GM19099 (cell line): ENCODE measurements around the gene GTF3C2.

ENCODE experiments used
- POLR2A ChIP-seq: IDR thresholded peaks from 3 replicates; pipeline ENCODE4 v1.6.1; 2011; ENCODE audit warnings: low read depth; ENCODE audit not compliant: insufficient read length; ENCODE audit errors: extremely low read depth

The GTF3C2 gene

GRCh38 chr2:27376866-27377617, 20.5 kb upstream of the GTF3C2 start:
- no peak for TF ChIP-seq POLR2A

GRCh38 chr2:27376151-27376865, 19.7 kb upstream of the GTF3C2 start:
- TF ChIP-seq POLR2A: no peak

- no peak for TF ChIP-seq POLR2A
Measured at GRCh38 chr2:27375513-27376099, 19.0 kb upstream of the GTF3C2 start.

- TF ChIP-seq POLR2A: no peak
Measured at GRCh38 chr2:27373567-27373966, 17.0 kb upstream of the GTF3C2 start.

GRCh38 chr2:27372937-27373336, 16.4 kb upstream of the GTF3C2 start:
- no peak for TF ChIP-seq POLR2A

GRCh38 chr2:27370816-27371620, 14.5 kb upstream of the GTF3C2 start:
- peak; percentile 28 for TF ChIP-seq POLR2A

GRCh38 chr2:27370026-27370815, 13.7 kb upstream of the GTF3C2 start, which contains the start of the genes EIF2B4 and SNX17:
Gene EIF2B4 (minus strand): TSS chr2:27370338. CDS start chr2:27370314, 24 bp downstream.
Gene SNX17 (plus strand): TSS chr2:27370616. CDS start chr2:27370744, 128 bp downstream.
- peak; percentile 89 for TF ChIP-seq POLR2A

- no peak for TF ChIP-seq POLR2A
Measured at GRCh38 chr2:27369471-27370025, 13.0 kb upstream of the GTF3C2 start.

- no peak for TF ChIP-seq POLR2A
Measured at GRCh38 chr2:27363933-27364332, 7.4 kb upstream of the GTF3C2 start.

GRCh38 chr2:27362678-27363420, 6.3 kb upstream of the GTF3C2 start:
- TF ChIP-seq POLR2A: no peak

- no peak for TF ChIP-seq POLR2A
Measured at GRCh38 chr2:27356056-27356381, 545 bp downstream of the GTF3C2 start.

GRCh38 chr2:27354597-27354927, 2.0 kb downstream of the GTF3C2 start:
- no peak for TF ChIP-seq POLR2A

- no peak for TF ChIP-seq POLR2A
Measured at GRCh38 chr2:27353762-27354596, 2.6 kb downstream of the GTF3C2 start.
